Endothelial cell (in vitro differentiated cells): ENCODE measurements around the gene ZMIZ1. TPM values are rescaled to one million over a fixed set of nuclear protein-coding genes. Genes with fewer than 3 reads are reported as not detected.

Experiments
- DNase-seq: peaks from one replicate; pipeline ENCODE4 v3.0.0; 2021; ENCODE audit warnings: low spot score
- H3K27ac Mint-ChIP-seq: one replicate; pipeline ENCODE4 v1.8.0; 2021; ENCODE audit warnings: mixed read lengths, inconsistent platforms; ENCODE audit not compliant: unreplicated experiment
- H3K27me3 Mint-ChIP-seq: one replicate; pipeline ENCODE4 v1.8.0; 2021; ENCODE audit warnings: mild to moderate bottlenecking, moderate library complexity, mixed read lengths, inconsistent platforms; ENCODE audit not compliant: unreplicated experiment
- H3K36me3 Mint-ChIP-seq: one replicate; pipeline ENCODE4 v1.8.0; 2021; ENCODE audit warnings: mild to moderate bottlenecking, low read depth, mixed read lengths, inconsistent platforms; ENCODE audit not compliant: unreplicated experiment
- H3K4me1 Mint-ChIP-seq: one replicate; pipeline ENCODE4 v1.8.0; 2021; ENCODE audit warnings: mild to moderate bottlenecking, mixed read lengths, inconsistent platforms; ENCODE audit not compliant: unreplicated experiment
- H3K4me3 Mint-ChIP-seq: one replicate; pipeline ENCODE4 v1.8.0; 2021; ENCODE audit warnings: mild to moderate bottlenecking, mixed read lengths, inconsistent platforms; ENCODE audit not compliant: unreplicated experiment
- H3K9me3 Mint-ChIP-seq: one replicate; pipeline ENCODE4 v1.8.0; 2021; ENCODE audit warnings: mixed read lengths, inconsistent platforms; ENCODE audit not compliant: unreplicated experiment
- CTCF ChIP-seq: fragments of 200-600 bp; sonication (generic); IDR thresholded peaks from one replicate; pipeline ENCODE4 v1.5.0; 2021; ENCODE audit warnings: antibody characterized with exemption; ENCODE audit not compliant: unreplicated experiment
- total RNA-seq: library from RNA; stranded (reverse); fragmentation: NEBNext Ultra II Directional; extraction: Animal tissue kit (Norgen Biotek cat#: 25700); gene quantifications from one replicate; pipeline ENCODE4 v1.2.1, GENCODE V29; 2021; ENCODE audit not compliant: unreplicated experiment

Gene ZMIZ1
- total RNA-seq, 1 donor from 2014 or later: 102 TPM

- Mint-ChIP-seq H3K9me3 (no peaks in the 10 kb centered on the region), H3K36me3 (peaks cover 25% of the 10 kb centered on the region), H3K27me3 (peaks cover 25% of the 10 kb centered on the region), H3K4me3 (no peak overlapping the region), H3K4me1 (no peaks in the 10 kb centered on the region), H3K27ac (no peak overlapping the region)
- DNase-seq: no peak
- no peak for TF ChIP-seq CTCF
These were observed 97.6 kb downstream of the ZMIZ1 start for GRCh38 chr10:79166312-79166721.

- TF ChIP-seq CTCF: no peak
- Mint-ChIP-seq H3K9me3 (no peaks in the 10 kb centered on the region), H3K27ac (no peak overlapping the region), H3K36me3 (peaks cover 21% of the 10 kb centered on the region), H3K4me3 (no peak overlapping the region), H3K27me3 (peaks cover 23% of the 10 kb centered on the region), H3K4me1 (no peaks in the 10 kb centered on the region)
- DNase-seq: no peak
These were observed 98.0 kb downstream of the ZMIZ1 start for GRCh38 chr10:79166741-79167140.

GRCh38 chr10:79167537-79167936, 98.8 kb downstream of the ZMIZ1 start:
- no peaks in the 10 kb centered on the region for H3K9me3 Mint-ChIP-seq
- TF ChIP-seq CTCF: no peak
- H3K27me3 Mint-ChIP-seq: peaks cover 23% of the 10 kb centered on the region
- no peaks in the 10 kb centered on the region for H3K4me1 Mint-ChIP-seq
- H3K4me3 Mint-ChIP-seq: no peak overlapping the region
- DNase-seq: no peak
- no peak overlapping the region for H3K27ac Mint-ChIP-seq
- H3K36me3 Mint-ChIP-seq: peaks cover 21% of the 10 kb centered on the region

GRCh38 chr10:79168210-79168609, 99.4 kb downstream of the ZMIZ1 start:
- no peak for DNase-seq
- Mint-ChIP-seq H3K4me1 (no peaks in the 10 kb centered on the region), H3K4me3 (no peak overlapping the region), H3K27ac (no peak overlapping the region), H3K27me3 (peaks cover 22% of the 10 kb centered on the region), H3K36me3 (peaks cover 21% of the 10 kb centered on the region), H3K9me3 (no peaks in the 10 kb centered on the region)
- TF ChIP-seq CTCF: no peak

- H3K27me3 Mint-ChIP-seq: peaks cover 25% of the 10 kb centered on the region
- H3K27ac Mint-ChIP-seq: no peak overlapping the region
- no peaks in the 10 kb centered on the region for H3K9me3 Mint-ChIP-seq
- no peak for DNase-seq
- H3K36me3 Mint-ChIP-seq: peaks cover 15% of the 10 kb centered on the region
- no peak for TF ChIP-seq CTCF
- peaks cover 9% of the 10 kb centered on the region for H3K4me1 Mint-ChIP-seq
- H3K4me3 Mint-ChIP-seq: no peak overlapping the region
These were observed 101.5 kb downstream of the ZMIZ1 start for GRCh38 chr10:79170226-79170752.
